ENCODE results near the gene EFCAB5.
"Not testable (repeated sequence)": the region's sequence is repeated elsewhere in the genome, so short reads cannot be mapped to it uniquely, and the experiment has no call there.

Gene EFCAB5

DNA sequence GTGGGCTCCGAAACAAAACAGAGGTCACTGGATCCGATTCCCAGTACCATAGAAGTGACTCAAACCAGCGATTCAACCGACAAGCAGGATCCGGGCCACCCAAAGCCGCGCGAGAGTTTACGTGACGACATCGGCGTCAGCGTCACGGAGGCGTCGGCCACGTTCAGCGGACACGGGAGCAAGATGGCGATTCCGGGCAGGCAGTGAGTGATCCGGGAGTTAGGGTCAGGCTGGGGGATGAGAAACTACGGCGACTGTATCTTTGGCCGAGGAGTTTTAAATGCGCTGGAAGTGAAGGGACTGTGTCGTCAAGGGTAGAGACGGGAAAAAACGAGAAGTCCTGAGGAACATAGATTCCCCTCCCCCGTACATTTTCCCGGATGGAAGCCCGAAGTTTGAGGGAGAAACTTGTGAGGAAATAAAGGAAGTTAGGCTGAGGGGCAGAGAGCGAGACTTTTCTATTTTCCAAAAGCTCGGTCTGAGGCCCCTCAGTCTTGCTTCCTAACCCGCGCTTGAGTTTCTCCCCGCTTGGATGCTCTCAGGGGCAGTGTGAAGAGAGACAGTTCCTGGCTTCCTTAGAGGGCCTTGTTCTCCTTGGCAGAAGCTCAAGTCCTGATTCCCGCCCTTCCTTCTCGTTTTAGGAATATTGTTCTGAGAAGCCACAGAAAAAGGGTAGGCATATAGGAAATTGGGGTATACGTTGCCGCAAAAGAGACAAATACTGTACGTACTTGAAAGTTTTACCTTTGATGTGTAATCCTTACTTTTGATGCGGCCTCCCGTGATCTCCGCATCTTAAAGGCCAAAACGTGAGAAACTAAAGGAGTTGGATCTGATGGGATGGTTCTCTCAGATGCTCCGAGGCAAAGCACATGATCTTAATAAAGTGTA is 175.5 kb downstream of the EFCAB5 start, which contains the start of gene NSRP1:
NSRP1 (plus strand) TSS at position 156 of the 891 bp plus-strand sequence; CDS start at position 184, 28 bp downstream.
- no peaks in the 10 kb centered on the region for H3K27me3 ChIP-seq (ENCODE audit: control insufficient read depth, insufficient read depth, low read length, poor library complexity, severe bottlenecking)
- H3K36me3 ChIP-seq (ENCODE audit: control insufficient read depth, insufficient read depth, low read length), result no peaks in the 10 kb centered on the region
- no peaks in the 10 kb centered on the region for H3K4me1 ChIP-seq (ENCODE audit: control insufficient read depth, insufficient read depth, low read length)
- 1% methylated on average over 47 of the region's 47 CpGs for WGBS, 2 experiments
- H3K4me3 ChIP-seq (ENCODE audit: insufficient read depth, low read depth, low read length), result peak within 1 kb of the TSS; percentile 92
- H3K9me3 ChIP-seq (ENCODE audit: control insufficient read depth, low read length), result no peaks in the 10 kb centered on the region
- H3K27ac ChIP-seq (ENCODE audit: insufficient read depth, low read depth, low read length, poor library complexity, severe bottlenecking), result peak within 1 kb of the TSS; percentile 97

DNA sequence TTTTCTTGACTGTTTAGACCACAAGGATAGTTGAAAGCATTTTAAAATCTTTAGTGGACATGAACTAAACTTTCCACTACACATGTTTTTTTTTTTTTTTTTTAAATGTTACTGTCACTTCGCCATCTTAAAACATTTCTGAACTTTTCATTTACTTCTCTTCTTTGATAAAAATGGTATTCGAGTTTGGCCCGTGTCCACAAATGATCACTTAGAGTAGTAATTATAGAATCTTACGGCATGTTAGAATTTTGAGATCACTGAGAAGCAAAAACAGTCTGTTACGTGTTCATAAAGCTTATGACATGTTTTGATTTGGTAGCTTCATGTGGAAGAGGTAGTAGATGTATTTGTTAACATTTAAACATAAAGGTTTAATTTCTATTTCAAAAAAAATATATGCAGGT is 176.2 kb downstream of the EFCAB5 start:
- H3K4me1 ChIP-seq (ENCODE audit: control insufficient read depth, insufficient read depth, low read length), result no peaks in the 10 kb centered on the region
- peak overlapping the region; percentile 97 for H3K27ac ChIP-seq (ENCODE audit: insufficient read depth, low read depth, low read length, poor library complexity, severe bottlenecking)
- H3K27me3 ChIP-seq (ENCODE audit: control insufficient read depth, insufficient read depth, low read length, poor library complexity, severe bottlenecking), result no peaks in the 10 kb centered on the region
- 71 to 85% methylated on average over 4 to 5 of the region's 5 CpGs for WGBS, 2 experiments
- H3K4me3 ChIP-seq (ENCODE audit: insufficient read depth, low read depth, low read length), result peak overlapping the region; percentile 92
- no peaks in the 10 kb centered on the region for H3K36me3 ChIP-seq (ENCODE audit: control insufficient read depth, insufficient read depth, low read length)
- no peaks in the 10 kb centered on the region for H3K9me3 ChIP-seq (ENCODE audit: control insufficient read depth, low read length)

DNA sequence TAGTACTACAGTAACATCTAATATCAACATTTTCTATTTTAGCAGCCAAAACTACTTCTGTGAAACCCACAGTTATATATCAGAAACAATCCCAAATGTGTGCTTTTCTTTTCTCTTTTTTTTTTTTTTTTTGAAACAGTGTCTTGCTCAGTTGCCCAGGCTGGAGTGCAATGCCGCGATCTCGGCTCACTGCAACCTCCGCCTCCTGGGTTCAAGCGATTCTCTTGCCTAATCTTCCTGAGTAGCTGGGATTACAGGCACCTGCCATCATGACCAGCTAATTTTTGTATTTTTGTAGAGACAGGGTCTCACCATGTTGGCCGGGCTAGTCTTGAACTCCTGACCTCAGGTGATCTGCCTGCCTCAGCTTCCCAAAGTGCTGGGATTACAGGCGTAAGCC is 177.2 kb downstream of the EFCAB5 start:
- not testable (repeated sequence) for H3K9me3 ChIP-seq (ENCODE audit: control insufficient read depth, low read length); H3K27me3 ChIP-seq (ENCODE audit: control insufficient read depth, insufficient read depth, low read length, poor library complexity, severe bottlenecking); H3K4me3 ChIP-seq (ENCODE audit: insufficient read depth, low read depth, low read length); H3K27ac ChIP-seq (ENCODE audit: insufficient read depth, low read depth, low read length, poor library complexity, severe bottlenecking); H3K4me1 ChIP-seq (ENCODE audit: control insufficient read depth, insufficient read depth, low read length); H3K36me3 ChIP-seq (ENCODE audit: control insufficient read depth, insufficient read depth, low read length)
- WGBS, 2 experiments, result 87 to 97% methylated on average over 7 of the region's 7 CpGs

DNA sequence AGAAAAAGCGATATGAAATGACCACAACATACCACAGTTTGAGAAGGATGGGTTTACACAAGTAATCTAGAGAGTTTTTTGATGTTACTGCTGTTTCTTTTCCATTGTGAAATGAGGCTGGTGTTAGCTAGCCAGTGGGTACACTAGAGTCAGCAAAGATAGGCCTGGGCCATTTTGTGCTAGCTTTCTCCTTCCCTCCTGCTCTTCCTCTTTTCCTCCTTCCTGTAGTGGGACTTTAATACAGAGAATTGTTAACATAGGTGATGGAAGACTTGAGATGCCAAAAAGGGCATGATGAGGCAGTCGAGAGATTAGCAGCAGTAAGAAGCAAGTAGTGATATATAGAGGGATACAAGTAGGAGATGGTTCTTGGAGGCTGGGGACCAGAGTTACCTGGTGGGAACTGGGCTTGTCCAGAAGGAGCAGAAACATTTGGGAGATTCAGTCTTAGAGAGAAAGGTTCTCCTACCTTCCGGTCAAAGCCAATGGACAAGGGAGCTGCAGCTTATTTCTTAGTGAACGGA is 182.9 kb downstream of the EFCAB5 start:
- Histone ChIP-seq H3K4me1 (ENCODE audit: control insufficient read depth, insufficient read depth, low read length) (no peaks in the 10 kb centered on the region), H3K27me3 (ENCODE audit: control insufficient read depth, insufficient read depth, low read length, poor library complexity, severe bottlenecking) (no peaks in the 10 kb centered on the region), H3K4me3 (ENCODE audit: insufficient read depth, low read depth, low read length) (no peak overlapping the region), H3K27ac (ENCODE audit: insufficient read depth, low read depth, low read length, poor library complexity, severe bottlenecking) (no peak overlapping the region), H3K36me3 (ENCODE audit: control insufficient read depth, insufficient read depth, low read length) (peaks cover 3% of the 10 kb centered on the region), H3K9me3 (ENCODE audit: control insufficient read depth, low read length) (no peaks in the 10 kb centered on the region)
- WGBS, 2 experiments, result 98% methylated on average over 3 to 4 of the region's 4 CpGs

DNA sequence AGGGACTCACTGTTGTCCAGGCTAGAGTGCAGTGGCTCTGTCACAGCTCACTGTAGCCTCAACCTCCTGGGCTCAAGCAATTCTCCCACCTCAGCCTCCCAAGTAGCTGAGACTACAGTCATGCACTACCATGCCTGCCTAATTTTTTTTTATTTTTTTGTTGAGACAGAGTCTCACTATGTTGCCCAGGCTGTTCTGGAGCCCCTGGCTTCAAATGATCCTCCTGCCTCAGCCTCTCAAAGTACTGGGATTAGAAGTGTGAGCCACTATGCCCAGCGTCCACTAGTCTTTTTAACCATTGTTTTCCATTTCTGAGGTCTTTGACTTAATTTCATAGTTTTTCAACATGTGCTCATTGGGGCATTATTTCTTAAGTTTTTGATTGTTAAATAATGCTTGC is 188.7 kb downstream of the EFCAB5 start:
- 82 to 88% methylated on average over 1 of the region's 1 CpG for WGBS, 2 experiments
- no peaks in the 10 kb centered on the region for H3K9me3 ChIP-seq (ENCODE audit: control insufficient read depth, low read length)
- no peaks in the 10 kb centered on the region for H3K27me3 ChIP-seq (ENCODE audit: control insufficient read depth, insufficient read depth, low read length, poor library complexity, severe bottlenecking)
- peaks cover 3% of the 10 kb centered on the region for H3K36me3 ChIP-seq (ENCODE audit: control insufficient read depth, insufficient read depth, low read length)
- H3K27ac ChIP-seq (ENCODE audit: insufficient read depth, low read depth, low read length, poor library complexity, severe bottlenecking), result no peak overlapping the region
- H3K4me3 ChIP-seq (ENCODE audit: insufficient read depth, low read depth, low read length), result no peak overlapping the region
- no peaks in the 10 kb centered on the region for H3K4me1 ChIP-seq (ENCODE audit: control insufficient read depth, insufficient read depth, low read length)

DNA sequence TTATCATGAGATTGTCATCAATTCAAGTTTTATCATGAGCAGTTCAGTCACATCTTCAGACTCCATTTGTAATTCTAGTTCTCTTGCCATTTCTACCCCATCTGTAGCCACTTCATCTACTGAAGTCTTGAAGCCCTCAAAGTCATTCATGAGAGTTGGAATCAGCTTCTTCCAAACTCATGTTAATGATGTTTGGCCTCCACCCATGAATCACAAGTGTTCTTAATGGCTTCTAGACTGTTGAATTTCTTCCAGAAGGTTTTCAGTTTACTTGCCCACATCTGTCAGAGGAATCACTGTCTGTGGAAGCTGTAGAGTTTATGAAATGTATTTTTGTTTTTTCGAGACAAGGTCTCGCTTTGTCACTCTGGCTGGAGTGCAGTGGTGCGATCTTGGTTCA is 191.2 kb downstream of the EFCAB5 start:
- H3K9me3 ChIP-seq (ENCODE audit: control insufficient read depth, low read length), result no peaks in the 10 kb centered on the region
- H3K4me1 ChIP-seq (ENCODE audit: control insufficient read depth, insufficient read depth, low read length), result no peaks in the 10 kb centered on the region
- no peak overlapping the region for H3K4me3 ChIP-seq (ENCODE audit: insufficient read depth, low read depth, low read length)
- 92 to 99% methylated on average over 3 of the region's 3 CpGs for WGBS, 2 experiments
- H3K27me3 ChIP-seq (ENCODE audit: control insufficient read depth, insufficient read depth, low read length, poor library complexity, severe bottlenecking), result no peaks in the 10 kb centered on the region
- H3K36me3 ChIP-seq (ENCODE audit: control insufficient read depth, insufficient read depth, low read length), result no peaks in the 10 kb centered on the region
- no peak overlapping the region for H3K27ac ChIP-seq (ENCODE audit: insufficient read depth, low read depth, low read length, poor library complexity, severe bottlenecking)

DNA sequence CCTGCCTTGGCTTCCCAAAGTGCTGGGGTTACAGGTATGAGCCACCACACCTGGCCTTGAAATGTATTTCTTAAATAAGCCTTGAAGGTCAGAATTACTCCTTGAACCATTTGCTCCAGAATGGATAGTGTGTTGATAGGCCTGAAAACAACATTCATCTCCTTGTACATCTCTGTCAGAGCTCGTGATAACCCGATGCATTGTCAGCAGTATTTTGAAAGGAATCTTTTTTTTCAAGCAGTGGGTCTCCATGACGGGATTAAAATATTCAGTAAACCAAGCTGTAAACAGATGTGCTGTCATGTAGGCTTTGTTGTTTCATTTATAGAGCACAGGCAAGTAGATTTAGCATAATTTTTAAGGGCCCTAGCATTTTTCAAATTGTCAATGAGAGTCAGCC is 191.8 kb downstream of the EFCAB5 start:
- WGBS, 2 experiments, result 99% methylated on average over 3 of the region's 3 CpGs
- H3K4me3 ChIP-seq (ENCODE audit: insufficient read depth, low read depth, low read length), result no peak overlapping the region
- no peaks in the 10 kb centered on the region for H3K27me3 ChIP-seq (ENCODE audit: control insufficient read depth, insufficient read depth, low read length, poor library complexity, severe bottlenecking)
- H3K9me3 ChIP-seq (ENCODE audit: control insufficient read depth, low read length), result no peaks in the 10 kb centered on the region
- no peaks in the 10 kb centered on the region for H3K36me3 ChIP-seq (ENCODE audit: control insufficient read depth, insufficient read depth, low read length)
- H3K4me1 ChIP-seq (ENCODE audit: control insufficient read depth, insufficient read depth, low read length), result no peaks in the 10 kb centered on the region
- no peak overlapping the region for H3K27ac ChIP-seq (ENCODE audit: insufficient read depth, low read depth, low read length, poor library complexity, severe bottlenecking)

DNA sequence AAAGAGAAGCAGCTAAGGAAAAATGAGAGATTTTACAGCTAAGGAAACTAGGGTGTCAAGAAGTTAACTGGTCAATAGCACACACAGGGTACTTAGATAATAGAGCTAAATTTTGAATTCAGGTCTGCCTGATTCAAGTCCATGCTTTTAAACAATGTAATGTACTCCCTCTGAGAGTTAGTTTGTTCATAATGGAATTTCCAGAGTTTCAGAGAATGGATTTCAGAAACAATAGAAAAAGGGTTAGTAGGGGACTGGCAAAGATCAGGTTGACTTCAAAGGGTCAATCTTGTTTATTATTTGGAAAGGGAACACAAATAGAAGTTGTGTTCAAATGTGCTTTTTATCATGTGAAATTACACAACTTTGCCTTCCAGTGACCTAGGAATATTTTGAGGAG is 193.1 kb downstream of the EFCAB5 start:
- H3K4me1 ChIP-seq (ENCODE audit: control insufficient read depth, insufficient read depth, low read length), result no peaks in the 10 kb centered on the region
- H3K36me3 ChIP-seq (ENCODE audit: control insufficient read depth, insufficient read depth, low read length), result no peaks in the 10 kb centered on the region
- no peak overlapping the region for H3K27ac ChIP-seq (ENCODE audit: insufficient read depth, low read depth, low read length, poor library complexity, severe bottlenecking)
- no peak overlapping the region for H3K4me3 ChIP-seq (ENCODE audit: insufficient read depth, low read depth, low read length)
- no peaks in the 10 kb centered on the region for H3K9me3 ChIP-seq (ENCODE audit: control insufficient read depth, low read length)
- H3K27me3 ChIP-seq (ENCODE audit: control insufficient read depth, insufficient read depth, low read length, poor library complexity, severe bottlenecking), result no peaks in the 10 kb centered on the region

DNA sequence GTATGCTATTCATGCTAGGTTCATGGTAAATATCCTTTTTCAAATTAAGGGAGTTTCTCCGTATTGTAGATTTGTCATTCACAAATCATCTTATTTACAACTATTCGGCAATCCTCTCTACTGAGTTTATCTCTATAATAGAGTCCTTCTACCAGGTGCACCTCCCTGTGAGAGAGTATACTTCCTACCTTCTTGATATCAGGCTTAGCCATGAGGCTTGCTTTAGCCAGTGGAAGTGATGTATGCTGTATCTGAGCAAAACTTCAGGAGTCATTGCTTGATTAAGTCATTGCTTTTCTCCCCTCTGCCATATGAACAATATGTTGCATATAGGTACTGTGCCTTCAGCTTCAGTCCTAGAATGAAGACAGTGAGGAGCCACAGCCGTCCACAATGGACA is 195.7 kb downstream of the EFCAB5 start:
- Histone ChIP-seq H3K4me3 (ENCODE audit: insufficient read depth, low read depth, low read length) (no peak overlapping the region), H3K27ac (ENCODE audit: insufficient read depth, low read depth, low read length, poor library complexity, severe bottlenecking) (no peak overlapping the region), H3K9me3 (ENCODE audit: control insufficient read depth, low read length) (no peaks in the 10 kb centered on the region), H3K4me1 (ENCODE audit: control insufficient read depth, insufficient read depth, low read length) (no peaks in the 10 kb centered on the region), H3K36me3 (ENCODE audit: control insufficient read depth, insufficient read depth, low read length) (no peaks in the 10 kb centered on the region), H3K27me3 (ENCODE audit: control insufficient read depth, insufficient read depth, low read length, poor library complexity, severe bottlenecking) (no peaks in the 10 kb centered on the region)
- 93 to 98% methylated on average over 3 of the region's 3 CpGs for WGBS, 2 experiments

DNA sequence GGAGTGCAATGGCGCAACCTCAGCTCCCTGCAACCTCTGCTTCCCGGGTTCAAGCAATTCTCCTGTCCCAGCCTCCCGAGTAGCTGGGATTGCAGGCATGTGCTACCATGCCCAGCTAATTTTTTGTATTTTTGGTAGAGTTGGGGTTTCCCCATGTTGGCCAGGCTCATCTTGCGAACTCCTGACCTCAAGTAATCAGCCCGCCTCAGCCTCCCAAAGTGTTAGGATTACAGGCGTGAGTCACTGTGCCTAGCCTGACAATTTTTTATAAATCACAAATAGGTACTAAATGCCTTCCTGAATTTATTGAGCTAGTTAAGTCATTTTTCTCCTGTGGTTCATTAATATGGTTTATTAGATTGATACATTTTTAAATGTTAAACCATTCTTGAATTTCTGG is 206.4 kb downstream of the EFCAB5 start:
- H3K27ac ChIP-seq (ENCODE audit: insufficient read depth, low read depth, low read length, poor library complexity, severe bottlenecking); H3K27me3 ChIP-seq (ENCODE audit: control insufficient read depth, insufficient read depth, low read length, poor library complexity, severe bottlenecking); H3K4me1 ChIP-seq (ENCODE audit: control insufficient read depth, insufficient read depth, low read length); H3K36me3 ChIP-seq (ENCODE audit: control insufficient read depth, insufficient read depth, low read length); H3K4me3 ChIP-seq (ENCODE audit: insufficient read depth, low read depth, low read length); H3K9me3 ChIP-seq (ENCODE audit: control insufficient read depth, low read length): not testable (repeated sequence)
- 93 to 94% methylated on average over 6 of the region's 6 CpGs for WGBS, 2 experiments
